ENCODE results near the gene ACSL4.

- no peak for TF ChIP-seq ELF4 (IDR thresholded peaks at IDR 0.05)
- TF ChIP-seq FOXM1 (IDR thresholded peaks at IDR 0.05; ENCODE audit: borderline replicate concordance) = no peak
- TF ChIP-seq ARNT (IDR thresholded peaks at IDR 0.05) = no peak
Observed at GRCh38 chrX:109774136-109774535, 41.1 kb upstream of the ACSL4 start.
